Midbrain (tissue), 1 donor: ENCODE measurements around the gene PPP1R8.
"Not testable (repeated sequence)": the region's sequence is repeated elsewhere in the genome, so short reads cannot be mapped to it uniquely, and the experiment has no call there.

Source experiments
- DNase-seq: peaks from one replicate; lab custom pipeline; 2025; lab: John Stamatoyannopoulos, UW

PPP1R8 gene

DNA sequence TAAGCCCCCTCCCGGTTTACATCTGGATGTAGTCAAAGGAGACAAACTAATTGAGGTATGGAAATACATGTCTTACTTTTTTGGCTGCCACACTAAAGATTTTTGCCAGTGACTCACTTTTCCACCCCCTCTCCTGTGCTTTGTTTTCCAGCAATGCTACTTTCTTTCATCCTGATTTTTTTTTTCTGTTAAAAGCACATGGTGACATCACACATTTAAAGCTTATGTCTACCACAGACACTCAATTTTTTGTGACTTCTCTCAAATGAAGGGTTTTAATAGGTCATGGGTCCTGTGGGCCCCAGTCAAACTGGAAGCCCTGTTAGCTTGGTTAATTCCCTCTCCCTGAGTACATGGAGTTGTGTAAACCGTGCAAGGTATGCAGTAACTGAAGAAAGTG lies 2.2 kb downstream of the PPP1R8 start:
- DNase-seq, result no peak

GRCh38 chr1:27833470-27833869 lies 2.9 kb downstream of the PPP1R8 start:
- no peak for DNase-seq

GRCh38 chr1:27835046-27835445 lies 4.5 kb downstream of the PPP1R8 start:
- DNase-seq, result no peak

GRCh38 chr1:27835501-27835900 lies 4.9 kb downstream of the PPP1R8 start:
- no peak for DNase-seq

GRCh38 chr1:27849951-27850350 lies 19.4 kb downstream of the PPP1R8 start:
- no peak for DNase-seq

DNA sequence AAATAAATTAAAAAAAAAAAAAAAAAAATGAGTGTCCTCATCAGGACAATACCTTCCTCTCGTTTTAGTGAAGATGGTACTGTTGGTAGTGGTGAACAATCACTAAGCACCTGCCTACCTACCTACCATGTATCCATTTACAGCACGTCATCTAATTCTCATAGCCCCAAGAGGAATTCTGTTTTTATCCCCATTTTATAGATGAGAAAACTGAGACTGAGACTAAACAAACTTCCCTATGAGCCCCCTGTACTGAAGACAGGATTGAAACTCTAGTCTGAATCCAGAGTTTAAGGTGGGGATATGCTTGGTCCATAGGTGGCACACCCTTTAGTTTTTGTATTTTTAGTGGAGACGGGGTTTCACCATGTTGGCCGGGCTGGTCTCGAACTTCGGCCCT lies 24.5 kb downstream of the PPP1R8 start:
- DNase-seq, result no peak

DNA sequence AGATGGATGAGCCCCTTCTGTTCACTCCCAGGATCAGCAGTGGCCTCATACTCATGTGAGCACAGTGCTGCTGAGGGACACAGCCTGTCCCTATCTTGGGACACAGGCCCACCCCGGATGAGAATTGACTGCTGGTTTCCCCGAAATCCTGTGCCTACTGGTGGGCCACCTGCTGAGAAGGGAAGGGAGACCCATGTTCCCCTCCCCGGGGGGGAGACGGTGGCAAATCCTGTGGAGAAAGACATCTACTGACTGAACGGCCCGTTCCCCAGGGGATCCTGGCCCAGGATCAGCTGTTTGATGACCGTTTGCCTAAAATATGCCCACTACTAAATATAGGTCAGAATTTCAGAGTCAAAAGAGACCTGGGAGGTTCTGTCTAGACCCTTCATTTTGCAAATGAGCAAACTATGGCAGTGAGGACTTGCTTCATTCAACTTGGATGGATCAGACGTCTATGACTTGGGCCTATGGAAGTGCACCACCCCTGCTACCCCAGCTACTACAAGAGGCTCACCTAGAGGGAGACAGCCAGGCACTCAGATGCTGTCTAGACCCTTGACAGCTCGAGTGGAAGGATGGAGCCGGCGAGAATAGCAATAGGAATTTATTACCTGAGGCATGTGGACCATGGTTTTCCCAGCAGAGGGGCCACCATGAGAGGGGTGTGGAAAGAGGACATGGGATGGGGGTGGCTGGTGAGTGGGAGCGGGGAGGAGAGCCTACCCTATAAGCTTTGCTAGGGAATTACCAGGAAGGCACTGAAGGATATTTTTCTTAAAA lies 26.2 kb downstream of the PPP1R8 start:
- DNase-seq, result no peak

DNA sequence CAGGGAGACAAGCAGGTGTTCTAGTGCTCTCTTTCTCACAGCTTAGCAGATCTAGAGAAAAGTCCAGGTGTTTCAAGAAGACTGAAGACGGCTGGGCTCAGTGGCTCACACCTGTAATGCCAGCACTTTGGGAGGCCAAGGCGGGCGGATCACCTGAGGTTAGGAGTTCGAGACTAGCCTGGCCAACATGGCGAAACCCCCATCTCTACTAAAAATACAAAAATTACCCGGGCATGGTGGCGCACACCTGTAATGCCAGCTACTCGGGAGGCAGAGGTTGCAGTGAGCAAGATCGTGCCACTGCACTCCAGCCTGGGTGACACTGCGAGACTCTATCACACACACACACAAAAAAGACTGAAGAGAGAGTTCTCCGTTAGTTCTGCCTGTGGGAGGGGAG lies 27.0 kb downstream of the PPP1R8 start:
- not testable (repeated sequence) for DNase-seq

- peak; percentile 88 for DNase-seq
Observed at GRCh38 chr1:27858072-27858948, 27.7 kb downstream of the PPP1R8 start.

- no peak for DNase-seq
Observed at GRCh38 chr1:27858949-27859576, 28.5 kb downstream of the PPP1R8 start.

DNA sequence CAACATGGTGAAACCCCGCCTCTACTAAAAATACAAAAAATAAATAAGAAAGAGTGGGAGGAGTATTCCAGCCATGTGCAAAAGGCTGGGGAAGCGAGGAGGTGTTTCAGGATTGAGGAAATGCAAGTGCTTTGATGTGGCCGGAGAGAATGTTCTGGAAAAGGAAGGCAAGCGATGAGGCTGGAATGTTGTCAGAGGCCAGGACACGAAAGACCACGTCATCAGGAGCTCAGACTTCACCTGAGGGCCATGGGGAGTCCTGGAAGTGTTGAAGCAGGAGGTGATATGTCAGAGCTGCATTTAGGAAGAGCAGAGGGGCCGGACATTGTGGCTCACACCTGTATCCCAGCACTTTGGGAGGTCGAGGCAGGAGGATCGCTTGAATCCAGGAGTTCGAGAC lies 30.9 kb downstream of the PPP1R8 start:
- no peak for DNase-seq

- DNase-seq, result no peak
Observed at GRCh38 chr1:27862004-27862403, 31.4 kb downstream of the PPP1R8 start.

DNA sequence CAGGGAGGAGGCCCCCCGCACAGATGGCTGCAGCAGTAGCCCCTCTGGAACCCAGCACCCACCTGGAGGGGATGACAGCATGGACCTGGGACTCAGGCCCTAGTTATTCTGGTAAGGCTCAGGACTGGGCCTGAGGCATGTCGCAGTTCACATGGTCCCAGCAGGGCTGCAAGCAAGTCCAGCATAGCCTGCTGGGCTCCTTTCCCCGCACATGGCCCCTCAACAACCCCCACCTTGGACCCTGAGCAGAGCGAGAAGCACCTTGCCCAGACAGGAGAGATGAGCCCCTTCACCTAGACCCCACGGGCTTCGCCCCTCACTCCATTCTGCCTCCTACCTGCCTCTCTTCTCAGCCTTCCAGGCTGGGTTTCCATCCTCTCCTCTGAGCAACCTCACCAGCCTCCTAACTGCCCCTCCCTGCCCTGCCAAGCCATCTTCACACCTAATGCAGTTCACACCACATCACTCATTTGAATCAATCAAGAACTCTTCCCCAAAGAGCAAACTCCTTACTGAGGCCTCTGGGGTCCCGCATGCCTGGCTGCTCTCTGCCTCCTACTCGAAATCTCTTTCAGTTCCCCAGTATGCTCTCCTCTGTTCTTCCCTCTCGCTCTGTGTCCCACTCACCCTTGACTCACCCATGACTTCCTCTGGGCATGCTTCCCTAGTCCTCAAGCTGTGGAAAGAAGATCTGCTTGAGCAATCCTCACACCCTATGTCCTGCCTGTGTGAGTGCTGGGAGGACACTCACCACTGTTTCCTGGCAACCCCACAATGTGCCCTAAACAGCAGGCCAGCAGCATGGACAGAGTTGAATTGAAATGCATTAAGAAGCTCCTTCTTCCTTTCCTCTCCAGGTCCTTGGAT lies 32.3 kb downstream of the PPP1R8 start:
- DNase-seq, result peak; percentile 53

DNA sequence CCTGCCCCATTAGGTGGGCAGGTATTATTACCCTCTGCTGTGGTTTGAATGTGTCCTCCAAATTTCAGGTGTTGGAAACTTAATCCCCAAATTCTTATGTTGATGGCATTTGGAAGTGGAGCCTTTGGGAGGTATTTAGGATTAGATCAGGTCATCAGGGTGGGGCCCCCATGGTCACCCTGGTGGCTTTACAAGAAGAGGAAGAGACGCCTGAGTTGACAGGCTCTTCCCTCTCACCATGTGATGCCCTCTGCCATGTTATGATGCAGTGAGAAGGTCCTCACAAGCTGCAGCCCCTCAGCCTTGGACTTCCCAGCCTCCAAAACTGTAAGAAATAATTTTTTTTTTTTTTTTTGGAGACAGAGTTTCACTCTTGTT lies 32.9 kb downstream of the PPP1R8 start:
- DNase-seq, result no peak

GRCh38 chr1:27864264-27864895 lies 33.8 kb downstream of the PPP1R8 start:
- DNase-seq, result no peak

DNA sequence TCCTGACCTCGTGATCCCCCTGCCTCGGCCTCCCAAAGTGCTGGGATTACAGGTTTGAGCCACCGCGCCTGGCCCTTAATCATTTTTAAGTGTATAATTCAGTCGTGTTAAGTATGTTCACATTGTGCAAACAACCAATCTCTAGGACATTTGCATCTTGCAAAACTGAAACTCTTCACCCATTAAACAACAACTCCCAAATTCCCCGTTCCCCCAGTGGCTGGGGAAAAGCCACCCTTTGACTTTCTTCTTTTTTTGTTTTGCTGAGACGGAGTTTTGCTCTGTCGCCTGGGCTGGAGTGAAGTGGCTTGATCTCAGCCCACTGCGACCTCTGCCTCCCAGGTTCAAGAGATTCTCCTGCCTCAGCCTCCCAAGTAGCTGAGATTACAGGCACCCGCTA lies 35.2 kb downstream of the PPP1R8 start:
- DNase-seq, result no peak

DNA sequence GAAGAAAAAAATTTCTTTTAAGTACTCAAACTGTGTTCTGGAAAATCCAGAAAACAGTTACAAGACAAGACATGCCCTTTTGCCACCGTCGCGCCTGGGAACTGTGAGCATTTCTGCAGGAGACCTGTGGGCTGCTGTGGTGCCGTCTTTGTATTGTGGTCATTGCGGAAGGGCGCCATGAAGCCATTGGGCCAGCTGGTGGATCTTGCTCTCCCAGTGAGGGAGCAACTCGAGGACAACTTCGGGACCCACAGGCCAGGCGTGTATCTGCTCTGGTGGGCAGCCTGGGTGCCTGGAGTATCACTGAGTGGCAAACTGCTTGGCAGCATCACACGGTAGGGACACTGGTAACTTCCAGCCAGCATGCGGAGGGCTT lies 38.0 kb downstream of the PPP1R8 start:
- DNase-seq, result no peak

DNA sequence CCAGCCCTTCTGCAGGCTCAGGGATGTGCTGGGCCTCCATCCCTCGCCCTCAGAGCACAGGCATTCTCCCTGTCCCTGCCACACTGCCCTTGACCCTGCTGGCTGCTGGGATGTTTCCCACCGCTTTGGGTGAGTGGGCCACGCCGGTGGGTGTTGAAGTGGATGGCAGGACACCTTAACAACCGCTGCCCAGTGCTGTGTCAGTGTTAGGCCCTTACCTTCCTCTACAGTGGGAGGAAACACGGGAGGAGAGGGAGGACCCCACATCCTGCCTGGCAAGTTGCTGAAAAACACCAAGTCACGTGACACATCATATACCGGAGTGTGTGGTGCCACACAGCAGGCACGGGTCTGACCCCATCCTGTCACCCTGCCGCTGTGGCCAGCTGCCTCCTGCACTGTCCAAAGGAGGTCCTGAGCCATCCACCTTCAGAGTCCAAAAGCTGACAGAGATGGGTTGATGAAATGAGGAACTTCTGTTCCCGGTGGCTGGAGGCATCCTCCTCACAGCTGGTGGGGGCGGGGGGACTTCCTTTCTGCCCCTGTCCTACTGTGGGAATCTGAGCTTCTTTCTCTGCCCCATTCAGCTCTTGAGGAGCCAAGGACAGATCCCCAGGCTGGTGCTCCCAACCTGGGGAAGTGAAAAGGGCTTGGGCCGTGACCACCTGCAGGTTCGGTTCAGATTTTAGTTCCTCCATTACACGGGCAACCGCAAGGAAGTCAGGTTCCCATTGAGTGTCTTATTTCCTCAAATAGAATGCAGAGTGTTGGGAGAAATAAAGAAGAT lies 38.5 kb downstream of the PPP1R8 start:
- DNase-seq, result no peak

- no peak for DNase-seq
Observed at GRCh38 chr1:27869719-27870085, 39.1 kb downstream of the PPP1R8 start.

DNA sequence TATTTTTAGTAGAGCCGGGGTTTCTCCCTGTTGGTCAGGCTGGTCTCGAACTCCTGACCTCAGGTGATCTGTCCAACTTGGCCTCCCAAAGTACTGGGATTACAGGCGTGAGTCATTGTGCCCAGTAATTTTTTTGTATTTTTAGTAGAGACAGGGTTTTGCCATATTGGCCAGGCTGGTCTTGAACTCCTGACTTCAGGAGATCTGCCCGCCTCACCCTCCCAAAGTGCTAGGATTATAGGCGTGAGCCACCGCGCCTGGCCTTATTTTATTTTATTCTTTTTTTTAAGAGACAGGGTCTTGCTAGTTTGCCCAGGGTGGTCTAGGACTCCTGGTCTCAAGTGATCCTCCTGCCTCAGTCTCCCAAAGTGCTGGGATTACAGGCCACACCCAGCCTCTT lies 40.5 kb downstream of the PPP1R8 start:
- not testable (repeated sequence) for DNase-seq
